ENCODE data around the gene TOR1B.

Gene TOR1B

GRCh38 chr9:129776566-129776937 is 26.4 kb upstream of the TOR1B start:
- Histone ChIP-seq H3K27me3 (ENCODE audit: insufficient read depth, poor library complexity, severe bottlenecking) (no peaks in the 10 kb centered on the region), H3K4me3 (replicated peaks; ENCODE audit: insufficient read depth, low read length) (no peak overlapping the region), H3K27ac (replicated peaks) (peak overlapping the region; percentile 31)
- no peak for DNase-seq (ENCODE audit: low read depth in 1 of 2, low spot score in 1 of 2)
- TF ChIP-seq, protein P1, sequence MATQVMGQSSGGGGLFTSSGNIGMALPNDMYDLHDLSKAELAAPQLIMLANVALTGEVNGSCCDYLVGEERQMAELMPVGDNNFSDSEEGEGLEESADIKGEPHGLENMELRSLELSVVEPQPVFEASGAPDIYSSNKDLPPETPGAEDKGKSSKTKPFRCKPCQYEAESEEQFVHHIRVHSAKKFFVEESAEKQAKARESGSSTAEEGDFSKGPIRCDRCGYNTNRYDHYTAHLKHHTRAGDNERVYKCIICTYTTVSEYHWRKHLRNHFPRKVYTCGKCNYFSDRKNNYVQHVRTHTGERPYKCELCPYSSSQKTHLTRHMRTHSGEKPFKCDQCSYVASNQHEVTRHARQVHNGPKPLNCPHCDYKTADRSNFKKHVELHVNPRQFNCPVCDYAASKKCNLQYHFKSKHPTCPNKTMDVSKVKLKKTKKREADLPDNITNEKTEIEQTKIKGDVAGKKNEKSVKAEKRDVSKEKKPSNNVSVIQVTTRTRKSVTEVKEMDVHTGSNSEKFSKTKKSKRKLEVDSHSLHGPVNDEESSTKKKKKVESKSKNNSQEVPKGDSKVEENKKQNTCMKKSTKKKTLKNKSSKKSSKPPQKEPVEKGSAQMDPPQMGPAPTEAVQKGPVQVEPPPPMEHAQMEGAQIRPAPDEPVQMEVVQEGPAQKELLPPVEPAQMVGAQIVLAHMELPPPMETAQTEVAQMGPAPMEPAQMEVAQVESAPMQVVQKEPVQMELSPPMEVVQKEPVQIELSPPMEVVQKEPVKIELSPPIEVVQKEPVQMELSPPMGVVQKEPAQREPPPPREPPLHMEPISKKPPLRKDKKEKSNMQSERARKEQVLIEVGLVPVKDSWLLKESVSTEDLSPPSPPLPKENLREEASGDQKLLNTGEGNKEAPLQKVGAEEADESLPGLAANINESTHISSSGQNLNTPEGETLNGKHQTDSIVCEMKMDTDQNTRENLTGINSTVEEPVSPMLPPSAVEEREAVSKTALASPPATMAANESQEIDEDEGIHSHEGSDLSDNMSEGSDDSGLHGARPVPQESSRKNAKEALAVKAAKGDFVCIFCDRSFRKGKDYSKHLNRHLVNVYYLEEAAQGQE (IDR thresholded peaks at IDR 0.05; ENCODE audit: insufficient replicate concordance, low read depth) = no peak
- TF ChIP-seq CTCF (IDR thresholded peaks at IDR 0.05; ENCODE audit: insufficient read depth, low read length) (no peak), SPI1 (IDR thresholded peaks at IDR 0.05; ENCODE audit: borderline replicate concordance, low read depth) (no peak)

DNA sequence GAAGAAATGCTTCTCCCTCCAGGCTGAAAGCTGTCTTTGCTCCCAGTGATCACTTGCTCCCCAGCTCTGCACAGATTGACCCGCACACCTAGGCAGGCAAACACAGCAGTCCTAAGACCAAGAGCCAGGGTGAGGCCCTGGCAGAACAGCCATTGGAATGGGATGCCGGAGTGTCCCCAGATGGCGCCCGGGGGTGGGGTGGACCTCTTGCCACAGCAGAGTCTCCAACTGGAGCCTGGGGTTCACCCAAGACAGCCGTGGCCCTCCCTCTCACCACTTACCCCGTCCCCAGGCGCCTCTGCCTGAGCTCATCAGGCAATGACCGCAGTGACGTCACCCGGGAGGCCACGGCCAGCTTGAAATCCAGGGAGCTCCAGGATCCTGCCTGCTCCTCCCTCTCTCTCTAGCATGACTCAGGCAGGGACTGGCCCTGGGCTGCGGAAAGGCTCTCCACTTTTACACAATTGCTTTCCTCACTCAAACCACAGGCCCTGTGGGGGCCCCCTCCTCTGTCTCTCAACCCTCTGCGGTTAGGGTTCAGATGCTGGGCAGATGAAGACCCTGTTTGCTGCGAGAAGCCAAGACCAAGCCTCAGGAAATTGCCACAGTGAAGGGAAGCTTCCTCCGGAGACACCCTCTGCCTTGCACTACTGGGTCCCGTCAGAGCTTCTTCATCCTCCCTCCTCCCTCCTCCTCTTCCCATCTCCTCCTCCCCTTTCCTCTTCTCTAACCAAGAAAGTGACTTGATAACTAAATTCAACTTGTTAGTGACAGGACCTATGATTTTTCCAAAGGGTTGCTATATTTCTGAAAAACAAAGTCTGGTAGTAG is 25.8 kb upstream of the TOR1B start:
- Histone ChIP-seq H3K27me3 (ENCODE audit: insufficient read depth, poor library complexity, severe bottlenecking) (no peaks in the 10 kb centered on the region), H3K4me3 (replicated peaks; ENCODE audit: insufficient read depth, low read length) (no peak overlapping the region), H3K27ac (replicated peaks) (peak overlapping the region; percentile 31)
- DNase-seq (ENCODE audit: low read depth in 1 of 2, low spot score in 1 of 2) = peak; percentile 99
- TF ChIP-seq GABPA (IDR thresholded peaks at IDR 0.05; ENCODE audit: low read depth) (peak; percentile 65; the same call in 1 of the 2 replicates), SPI1 (IDR thresholded peaks at IDR 0.05; ENCODE audit: borderline replicate concordance, low read depth) (0 out of 2 replicates have a peak, but pooled peaks have one; percentile 3), POLR2AphosphoS5 (IDR thresholded peaks at IDR 0.05; ENCODE audit: low read depth) (peak; percentile 98), CTCF (IDR thresholded peaks at IDR 0.05; ENCODE audit: insufficient read depth, low read length) (no peak)
- TF ChIP-seq, protein P1 (IDR thresholded peaks at IDR 0.05; ENCODE audit: insufficient replicate concordance, low read depth) = no peak

DNA sequence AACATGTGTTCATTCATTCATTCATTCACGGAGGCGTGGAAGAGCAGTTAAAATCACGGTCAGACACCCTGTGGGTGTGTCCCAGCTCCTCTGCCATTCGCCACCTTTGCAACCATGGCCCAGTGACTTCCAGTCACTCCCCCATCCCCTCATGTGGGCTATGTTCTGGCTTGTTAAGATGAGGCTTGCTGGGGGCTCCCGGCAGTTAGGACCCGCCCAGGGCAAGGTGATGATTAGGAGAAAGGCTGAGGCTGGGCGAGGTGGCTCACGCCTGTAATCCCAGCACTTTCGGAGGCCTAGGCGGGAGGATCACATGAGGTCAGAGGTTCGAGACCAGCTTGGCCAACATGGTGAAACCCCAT is 25.2 kb upstream of the TOR1B start:
- no peak overlapping the region for H3K4me3 ChIP-seq (replicated peaks; ENCODE audit: insufficient read depth, low read length)
- no peak overlapping the region for H3K27ac ChIP-seq (replicated peaks)
- no peak for DNase-seq (ENCODE audit: low read depth in 1 of 2, low spot score in 1 of 2)
- TF ChIP-seq GABPA (IDR thresholded peaks at IDR 0.05; ENCODE audit: low read depth) = no peak
- TF ChIP-seq POLR2AphosphoS5 (IDR thresholded peaks at IDR 0.05; ENCODE audit: low read depth) = no peak
- no peak for TF ChIP-seq SPI1 (IDR thresholded peaks at IDR 0.05; ENCODE audit: borderline replicate concordance, low read depth)
- no peak for TF ChIP-seq CTCF (IDR thresholded peaks at IDR 0.05; ENCODE audit: insufficient read depth, low read length)
- TF ChIP-seq, protein P1 (IDR thresholded peaks at IDR 0.05; ENCODE audit: insufficient replicate concordance, low read depth) = no peak
- H3K27me3 ChIP-seq (ENCODE audit: insufficient read depth, poor library complexity, severe bottlenecking) = no peaks in the 10 kb centered on the region

Measured in HL-60 (cell line).